Hepatocyte (in vitro differentiated cells): Measurements from ENCODE around the gene EEFSEC.

Experiments used
- CTCF ChIP-seq: fragments of 200-600 bp; sonication (generic); IDR thresholded peaks from 2 replicates; pipeline ENCODE4 v1.5.1; 2016; ENCODE audit warnings: antibody characterized with exemption, mild to moderate bottlenecking; ENCODE audit not compliant: poor library complexity
- EZH2phosphoT487 ChIP-seq: fragments of 200-600 bp; sonication (generic); IDR thresholded peaks from one replicate; pipeline ENCODE4 v1.6.1; 2018; ENCODE audit warnings: antibody characterized with exemption, mild to moderate bottlenecking, low read depth, moderate library complexity; ENCODE audit not compliant: unreplicated experiment, severe bottlenecking

- no peak for TF ChIP-seq CTCF
- no peak for TF ChIP-seq EZH2phosphoT487
These were observed 246.1 kb downstream of the EEFSEC start for GRCh38 chr3:128399221-128399915.
